PC-3 (cell line): Measurements from ENCODE around the gene DMD. TPM values are rescaled to one million over a fixed set of nuclear protein-coding genes. Genes with fewer than 3 reads are reported as not detected.

Experiments
- ATAC-seq: fragments of 200-7000 bp; cut with Tn5 transposase; 2 replicates; pipeline ENCODE4 v1.9.1; 2020; ENCODE audit warnings: mild to moderate bottlenecking, moderate library complexity
- BruUV-seq: library from RNA; stranded (reverse); fragments of 400-500 nt; replicated peaks from 2 replicates; lab custom pipeline; 2021; lab: Mats Ljungman, UMichigan
- CTCF ChIA-PET: fragments of 300-600 bp; sonication (Branson Sonifier 250); formaldehyde crosslinking; loops from one replicate; lab custom pipeline; 2022; ENCODE audit warnings: antibody characterized with exemption; lab: Charles Lee
- POLR2A ChIA-PET: fragments of 300-600 bp; sonication (Branson Sonifier 250); formaldehyde crosslinking; loops from one replicate; lab custom pipeline; 2022; ENCODE audit warnings: antibody characterized with exemption; ENCODE audit not compliant: unreplicated experiment; lab: Charles Lee
- DNase-seq: peaks from one replicate; pipeline ENCODE4 v3.0.0-alpha.2; 2015
- H2AFZ ChIP-seq: fragments of 300-600 bp; sonication (generic); 2 replicates; pipeline ENCODE4 v1.6.0; 2016; ENCODE audit warnings: antibody characterized with exemption, low read length
- H3F3A ChIP-seq: fragments of 300-600 bp; sonication (generic); one replicate; pipeline ENCODE4 v1.6.0; 2017; ENCODE audit warnings: antibody characterized with exemption, low read length, control low read depth, mild to moderate bottlenecking; ENCODE audit not compliant: unreplicated experiment
- H3K27ac ChIP-seq: fragments of 300-600 bp; sonication (generic); 2 replicates; pipeline ENCODE4 v1.5.1; 2016; ENCODE audit warnings: mild to moderate bottlenecking, low read length
- H3K27me3 ChIP-seq: fragments of 300-600 bp; sonication (generic); 2 replicates; pipeline ENCODE4 v1.6.1; 2016; ENCODE audit warnings: low read length, mixed read lengths
- H3K36me3 ChIP-seq: fragments of 300-600 bp; sonication (generic); 2 replicates; pipeline ENCODE4 v1.6.1; 2016; ENCODE audit warnings: low read depth, mixed run types, low read length, mixed read lengths
- H3K4me1 ChIP-seq: fragments of 300-600 bp; sonication (generic); 2 replicates; pipeline ENCODE4 v1.5.1; 2016; ENCODE audit warnings: low read length; ENCODE audit not compliant: insufficient read depth
- H3K4me2 ChIP-seq: fragments of 300-600 bp; sonication (generic); 2 replicates; pipeline ENCODE4 v1.6.0; 2016; ENCODE audit warnings: low read length
- H3K4me3 ChIP-seq: fragments of 300-600 bp; sonication (generic); 2 replicates; pipeline ENCODE4 v1.5.1; 2016; ENCODE audit warnings: mild to moderate bottlenecking, low read length, mixed read lengths
- H3K79me2 ChIP-seq: fragments of 300-600 bp; sonication (generic); 2 replicates; pipeline ENCODE4 v1.6.1; 2017; ENCODE audit warnings: low read length, mixed read lengths
- H3K9ac ChIP-seq: fragments of 300-600 bp; sonication (generic); 2 replicates; pipeline ENCODE4 v1.6.0; 2016; ENCODE audit warnings: mild to moderate bottlenecking, low read length
- H3K9me2 ChIP-seq: fragments of 300-600 bp; sonication (generic); replicated peaks from 2 replicates; pipeline ENCODE4 v1.6.1; 2016; ENCODE audit warnings: mixed run types, low read length, mixed read lengths
- H3K9me3 ChIP-seq: fragments of 300-600 bp; sonication (generic); 2 replicates; pipeline ENCODE4 v1.6.1; 2016; ENCODE audit warnings: low read length, mixed read lengths
- H4K20me1 ChIP-seq: fragments of 300-600 bp; sonication (generic); 2 replicates; pipeline ENCODE4 v1.6.1; 2016; ENCODE audit warnings: low read length, mixed read lengths
- CTCF ChIP-seq: fragments of 300-600 bp; sonication (generic); conservative IDR thresholded peaks from 2 replicates; pipeline ENCODE4 v1.5.1; 2017; ENCODE audit warnings: antibody characterized with exemption, low read depth, mild to moderate bottlenecking, low read length
- EZH2 ChIP-seq: fragments of 300-600 bp; sonication (generic); IDR thresholded peaks from one replicate; pipeline ENCODE4 v1.6.1; 2017; ENCODE audit warnings: antibody characterized with exemption, mild to moderate bottlenecking, low read length; ENCODE audit not compliant: unreplicated experiment
- EZH2phosphoT487 ChIP-seq: fragments of 300-600 bp; sonication (generic); IDR thresholded peaks from 2 replicates; pipeline ENCODE4 v1.6.1; 2018; ENCODE audit warnings: mild to moderate bottlenecking, antibody characterized with exemption, low read length, borderline replicate concordance
- intact Hi-C: fragments of 100-400 bp; cut with micrococcal nuclease; formaldehyde crosslinking; loops from 2 replicates; pipeline ENCODE4 v1.9.0; 2023
- total RNA-seq: library from RNA; depleted of rRNA; stranded (reverse); fragments of >200 nt; gene quantifications from 2 replicates; pipeline ENCODE4 v1.2.3, GENCODE V29; 2014

The DMD gene
- total RNA-seq, 1 experiment from 2014 or later = not detected

GRCh38 chrX:31301941-31302340, 1909.4 kb downstream of the DMD start:
- no peaks in the 10 kb centered on the region for H4K20me1 ChIP-seq
- no peaks in the 10 kb centered on the region for H3K9me3 ChIP-seq
- H3K4me3 ChIP-seq = no peak overlapping the region
- no peak overlapping the region for H3K27ac ChIP-seq
- DNase-seq (no peak), ATAC-seq (no peak)
- no peaks in the 10 kb centered on the region for H3F3A ChIP-seq
- no peaks in the 10 kb centered on the region for H3K27me3 ChIP-seq
- no peak for TF ChIP-seq EZH2
- no peak for TF ChIP-seq CTCF
- TF ChIP-seq EZH2phosphoT487 = no peak
- no peak overlapping the region for H3K4me2 ChIP-seq
- intact Hi-C loops = no loop called here
- H3K36me3 ChIP-seq = no peaks in the 10 kb centered on the region
- H3K9me2 ChIP-seq = no peaks in the 10 kb centered on the region
- H3K79me2 ChIP-seq = no peaks in the 10 kb centered on the region
- no TSS peak for BruUV-seq
- ChIA-PET CTCF (no interaction called here), POLR2A (no interaction called here)
- no peak overlapping the region for H3K9ac ChIP-seq
- H3K4me1 ChIP-seq = no peaks in the 10 kb centered on the region
- H2AFZ ChIP-seq = no peak overlapping the region

GRCh38 chrX:31301203-31301602, 1910.1 kb downstream of the DMD start:
- intact Hi-C loops = no loop called here
- H3K79me2 ChIP-seq = no peaks in the 10 kb centered on the region
- H3K36me3 ChIP-seq = no peaks in the 10 kb centered on the region
- DNase-seq (no peak), ATAC-seq (no peak)
- H3K9me2 ChIP-seq = no peaks in the 10 kb centered on the region
- H3K9me3 ChIP-seq = no peaks in the 10 kb centered on the region
- H3K9ac ChIP-seq = no peak overlapping the region
- no peak overlapping the region for H3K4me3 ChIP-seq
- H3K4me1 ChIP-seq = no peaks in the 10 kb centered on the region
- ChIA-PET POLR2A (no interaction called here), CTCF (no interaction called here)
- TF ChIP-seq EZH2 = no peak
- no peak for TF ChIP-seq EZH2phosphoT487
- TF ChIP-seq CTCF = no peak
- H4K20me1 ChIP-seq = no peaks in the 10 kb centered on the region
- no peaks in the 10 kb centered on the region for H3F3A ChIP-seq
- H3K27ac ChIP-seq = no peak overlapping the region
- no peaks in the 10 kb centered on the region for H3K27me3 ChIP-seq
- no TSS peak for BruUV-seq
- no peak overlapping the region for H3K4me2 ChIP-seq
- no peak overlapping the region for H2AFZ ChIP-seq

GRCh38 chrX:31298916-31299315, 1912.4 kb downstream of the DMD start:
- Histone ChIP-seq H3K4me2 (no peak overlapping the region), H3K36me3 (no peaks in the 10 kb centered on the region), H4K20me1 (no peaks in the 10 kb centered on the region), H3K79me2 (no peaks in the 10 kb centered on the region), H3K4me3 (no peak overlapping the region), H3K9ac (no peak overlapping the region), H2AFZ (no peak overlapping the region), H3F3A (no peaks in the 10 kb centered on the region), H3K4me1 (no peaks in the 10 kb centered on the region), H3K9me3 (no peaks in the 10 kb centered on the region), H3K9me2 (no peaks in the 10 kb centered on the region), H3K27me3 (no peaks in the 10 kb centered on the region), H3K27ac (no peak overlapping the region)
- DNase-seq (no peak), ATAC-seq (no peak)
- no peak for TF ChIP-seq EZH2phosphoT487
- no peak for TF ChIP-seq EZH2
- TF ChIP-seq CTCF = no peak
- CTCF ChIA-PET = no interaction called here
- no TSS peak for BruUV-seq
- POLR2A ChIA-PET = no interaction called here
- intact Hi-C loops = no loop called here
